NCI-H226 (cell line): ENCODE data around the gene RIN3.

Experiments
- DNase-seq: peaks from one replicate; pipeline ENCODE4 v3.0.0-alpha.2; 2015

RIN3 gene

DNA sequence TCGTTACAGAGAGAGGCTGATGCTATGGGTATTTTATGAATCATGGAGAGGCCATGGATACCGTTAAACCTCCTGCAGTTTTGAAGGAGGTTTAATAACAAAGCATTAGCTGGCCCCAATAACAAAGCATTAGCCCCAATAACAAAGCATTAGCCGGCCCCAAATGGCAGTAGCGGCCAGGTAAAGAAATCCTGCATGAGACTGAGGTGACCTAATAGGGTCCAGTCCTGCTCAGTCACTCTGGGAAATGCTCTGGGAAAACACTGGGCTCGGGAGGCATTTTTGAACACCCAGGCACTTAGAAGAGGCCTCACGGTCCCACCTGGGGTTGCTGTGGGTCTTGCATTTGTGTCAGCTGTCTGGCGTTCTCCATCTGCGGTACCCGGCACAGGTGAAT, 776 bp upstream of the RIN3 start:
- no peak for DNase-seq

DNA sequence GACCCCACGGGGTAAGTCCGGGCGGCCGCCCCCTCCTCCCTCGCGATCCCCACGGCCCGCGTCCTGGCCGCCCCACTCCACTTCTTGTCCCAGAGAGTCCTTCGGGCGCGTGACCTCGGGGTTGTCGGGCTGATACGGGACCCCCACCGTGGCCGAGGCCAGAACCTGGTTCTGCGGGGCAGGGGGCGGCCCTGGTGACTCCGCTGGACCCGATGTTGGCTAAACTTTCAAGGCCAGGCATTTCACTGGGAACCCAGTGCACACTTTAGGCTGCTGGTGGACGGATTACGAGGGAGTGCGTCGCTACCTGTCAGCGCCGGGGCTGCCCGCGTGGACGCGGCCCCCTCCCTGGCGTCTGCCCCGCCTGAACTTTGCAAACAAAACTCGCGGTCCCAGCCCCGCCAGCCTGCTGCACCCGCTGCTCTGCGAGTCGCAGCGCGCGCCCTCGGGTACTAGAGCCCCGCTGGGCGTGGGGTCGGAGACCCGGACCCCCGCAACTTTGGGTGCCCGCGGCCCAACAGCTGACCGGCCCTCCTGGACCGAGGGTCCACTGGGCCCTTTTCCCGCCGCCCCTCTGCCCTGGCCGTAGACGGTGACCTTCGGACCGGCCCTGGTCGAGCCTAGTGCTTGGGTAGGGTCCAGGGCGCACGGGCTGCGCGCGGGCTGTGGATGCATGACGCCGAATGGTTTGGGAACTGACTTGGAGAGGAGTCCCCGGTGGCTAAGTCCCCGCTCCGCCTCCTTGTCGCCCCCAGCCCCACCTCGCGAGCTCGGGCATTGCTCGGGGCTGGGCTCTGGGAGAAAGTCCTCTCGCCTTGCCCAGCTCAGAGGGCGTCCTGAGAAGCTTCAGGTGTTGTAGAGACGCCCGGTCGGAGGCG, 624 bp downstream of the RIN3 start:
- DNase-seq: no peak

DNA sequence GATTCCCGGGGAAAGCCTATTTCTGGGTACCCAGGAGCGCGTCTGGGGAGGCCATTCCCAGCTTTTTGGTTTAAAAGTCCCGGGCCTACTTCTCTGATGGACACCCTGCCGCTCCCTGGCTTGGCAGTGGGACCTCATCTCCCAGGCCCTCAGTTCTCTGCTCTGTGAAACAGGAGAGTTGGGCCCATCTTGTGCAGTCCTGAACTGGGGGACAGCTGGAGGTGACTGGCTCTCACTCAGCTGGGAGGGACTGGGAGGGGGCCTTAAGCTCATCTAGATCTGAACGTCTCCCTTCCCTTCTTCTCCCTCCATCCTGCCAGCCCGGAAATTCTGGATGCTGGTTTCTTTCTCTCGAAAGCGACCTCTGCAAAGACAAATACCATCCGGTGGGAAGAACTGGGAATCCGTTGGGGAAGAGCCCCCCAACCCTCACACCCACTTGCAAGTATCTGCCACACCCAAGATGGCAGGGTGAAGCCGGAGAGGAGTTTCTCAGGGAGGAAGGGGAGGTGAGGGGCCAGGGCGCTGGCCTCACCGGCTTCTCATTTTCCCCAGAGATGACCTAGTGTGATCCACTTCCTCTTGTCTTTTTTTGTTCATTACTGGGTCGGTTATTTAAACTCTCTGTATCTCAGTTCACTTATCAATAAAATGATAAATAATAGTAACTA, 1.4 kb downstream of the RIN3 start:
- no peak for DNase-seq

DNA sequence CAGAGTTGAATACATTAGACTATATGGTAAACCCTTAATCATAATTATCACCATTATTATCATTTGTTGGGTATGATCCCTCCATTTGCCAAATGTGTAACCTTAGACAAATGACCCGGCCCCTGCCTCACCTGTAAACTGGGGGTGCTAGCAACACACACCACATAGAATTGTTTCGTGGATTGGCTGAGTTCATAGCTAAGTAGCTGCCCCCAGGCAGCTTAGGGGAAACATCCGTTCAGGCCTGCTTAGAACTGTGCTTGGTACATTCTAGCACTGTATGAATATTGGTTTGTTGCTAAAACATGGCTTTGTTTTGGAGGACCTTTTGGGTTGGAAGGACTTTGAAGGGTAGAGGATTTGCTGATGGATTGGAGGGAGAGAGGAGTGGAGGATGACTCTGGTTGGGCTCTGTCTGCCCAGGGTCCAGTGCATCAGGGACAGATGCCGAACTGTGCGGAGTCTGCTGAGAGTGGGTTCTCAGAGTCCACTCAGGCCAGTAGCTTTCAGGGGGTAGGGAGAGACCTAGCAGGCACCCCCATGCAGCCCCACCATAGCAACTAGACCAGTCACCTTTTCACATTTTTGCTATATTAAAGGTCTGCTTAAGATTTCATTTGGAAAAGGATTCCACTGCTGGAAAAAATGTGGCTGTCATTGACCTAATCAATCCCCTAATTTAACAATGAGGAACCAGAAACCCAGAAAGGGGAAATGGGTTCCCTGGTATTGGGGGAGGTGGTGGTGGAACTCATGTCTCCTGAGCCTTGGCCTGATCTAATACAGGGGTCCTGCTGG, 2.2 kb downstream of the RIN3 start:
- DNase-seq: no peak

DNA sequence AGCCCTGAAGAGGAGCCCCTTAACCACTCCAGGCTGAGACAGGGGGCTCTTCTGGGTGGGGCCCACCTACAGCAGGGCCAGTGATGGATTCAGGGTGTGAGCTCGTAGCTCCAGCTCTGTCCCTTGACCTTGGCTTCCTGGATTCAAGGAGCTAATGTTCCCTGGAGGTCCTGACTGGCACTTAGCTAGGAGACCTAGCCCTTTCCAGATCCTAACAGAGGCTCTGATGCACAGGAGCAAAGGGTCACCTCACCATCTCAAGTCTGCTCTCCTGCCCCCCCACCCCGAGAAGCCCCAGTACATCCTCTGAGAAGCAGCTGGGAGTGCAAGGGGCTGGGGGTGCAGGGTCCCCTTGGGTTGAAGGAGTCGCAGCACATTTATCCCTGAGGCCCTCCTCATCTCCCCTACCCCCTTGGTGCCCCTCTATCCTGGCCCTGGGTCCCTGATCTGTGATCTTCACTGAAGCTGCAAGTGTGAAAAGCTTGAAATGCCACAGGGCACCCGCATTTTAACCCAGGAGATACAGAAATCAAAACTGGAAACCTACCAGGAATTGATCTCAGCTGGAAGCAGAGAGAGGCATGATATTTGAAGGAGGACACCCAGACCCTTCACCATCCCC, 2.9 kb downstream of the RIN3 start:
- DNase-seq: no peak

DNA sequence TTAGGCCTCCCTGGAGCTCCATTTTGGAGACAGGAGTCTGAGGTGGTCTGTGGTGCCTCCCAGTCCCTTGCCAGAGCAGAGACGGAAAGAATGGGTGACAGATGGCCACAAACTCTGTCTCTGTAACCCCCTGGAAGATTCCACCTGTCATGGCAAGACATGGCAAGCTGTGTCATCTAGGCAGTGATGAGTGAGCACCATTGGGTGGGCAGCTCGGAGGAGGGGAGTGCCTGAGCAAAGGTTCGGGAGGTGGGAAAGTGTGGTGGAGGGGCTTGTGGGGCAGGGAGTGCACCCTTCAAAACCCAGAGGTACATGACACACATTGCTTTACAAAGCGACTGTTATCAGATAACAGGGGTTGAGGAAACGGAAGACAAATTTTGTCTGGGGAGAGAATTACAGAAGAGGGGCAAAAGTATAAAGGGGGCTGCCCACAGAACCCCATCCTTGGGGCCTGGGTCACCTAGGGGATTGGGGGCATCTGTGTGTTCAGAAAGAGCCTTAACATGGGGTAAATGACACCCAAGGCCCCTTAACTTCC, 3.5 kb downstream of the RIN3 start:
- DNase-seq: no peak

DNA sequence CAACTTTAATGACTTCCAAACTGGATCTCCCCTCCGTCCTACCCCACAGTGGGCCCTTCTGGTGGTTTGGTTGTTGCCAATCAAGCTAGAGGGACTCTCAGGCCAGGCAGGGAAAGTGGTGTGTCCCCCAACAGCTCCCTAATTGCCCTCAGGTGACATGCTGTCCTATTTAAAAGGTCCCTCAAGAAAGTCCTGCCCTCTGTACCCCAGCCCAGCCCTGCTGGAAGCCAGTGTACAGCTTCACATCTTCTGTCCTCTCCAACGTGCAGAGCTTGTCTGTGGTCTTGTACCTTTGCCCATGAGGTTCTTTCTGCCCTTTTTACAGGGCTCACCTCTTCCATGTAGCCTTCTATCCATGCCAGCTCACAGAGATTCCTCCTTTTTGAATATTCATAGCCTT, 4.2 kb downstream of the RIN3 start:
- DNase-seq: no peak

DNA sequence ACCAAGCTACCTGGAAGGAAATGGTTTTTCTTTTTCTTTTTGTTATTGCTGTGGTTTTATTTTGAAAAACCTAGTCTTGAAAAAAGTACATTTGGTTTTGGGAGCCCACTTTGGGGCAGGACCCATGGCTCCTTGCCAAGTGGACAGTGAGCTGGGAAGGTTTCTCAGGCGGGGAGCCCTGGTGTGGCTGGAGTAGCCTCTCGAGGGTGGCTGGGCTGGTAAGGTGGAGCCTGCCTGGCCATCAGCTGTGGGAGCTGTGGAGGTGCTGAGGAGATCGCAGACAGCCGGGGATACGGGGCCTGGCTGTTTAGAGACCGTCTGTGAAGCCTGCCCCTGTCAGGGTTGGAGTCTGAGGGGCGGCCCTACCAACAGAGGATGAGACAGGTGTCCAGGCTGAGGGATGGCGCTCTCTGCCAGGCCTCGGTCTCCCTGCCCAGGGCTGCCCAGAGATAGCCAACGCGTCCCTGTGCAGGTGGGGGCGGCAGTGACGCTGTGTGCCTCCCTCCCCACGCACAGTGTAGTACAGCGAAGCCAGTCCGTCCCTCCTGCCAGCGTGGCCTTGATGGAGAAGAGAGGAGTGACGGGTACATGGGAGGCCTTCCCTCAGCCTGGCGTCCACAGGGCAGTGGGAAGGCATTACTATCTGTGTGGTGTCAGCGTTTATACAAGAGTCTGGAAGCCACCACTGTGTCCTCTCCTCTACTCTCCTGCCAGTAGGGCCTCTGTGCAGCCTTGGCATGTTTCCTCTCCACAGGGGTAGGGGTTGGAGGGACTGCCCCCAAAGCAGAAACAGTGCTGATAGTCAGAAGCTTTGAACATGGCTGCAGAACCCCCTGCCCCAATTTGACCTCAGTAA, 5.9 kb downstream of the RIN3 start:
- DNase-seq: no peak

DNA sequence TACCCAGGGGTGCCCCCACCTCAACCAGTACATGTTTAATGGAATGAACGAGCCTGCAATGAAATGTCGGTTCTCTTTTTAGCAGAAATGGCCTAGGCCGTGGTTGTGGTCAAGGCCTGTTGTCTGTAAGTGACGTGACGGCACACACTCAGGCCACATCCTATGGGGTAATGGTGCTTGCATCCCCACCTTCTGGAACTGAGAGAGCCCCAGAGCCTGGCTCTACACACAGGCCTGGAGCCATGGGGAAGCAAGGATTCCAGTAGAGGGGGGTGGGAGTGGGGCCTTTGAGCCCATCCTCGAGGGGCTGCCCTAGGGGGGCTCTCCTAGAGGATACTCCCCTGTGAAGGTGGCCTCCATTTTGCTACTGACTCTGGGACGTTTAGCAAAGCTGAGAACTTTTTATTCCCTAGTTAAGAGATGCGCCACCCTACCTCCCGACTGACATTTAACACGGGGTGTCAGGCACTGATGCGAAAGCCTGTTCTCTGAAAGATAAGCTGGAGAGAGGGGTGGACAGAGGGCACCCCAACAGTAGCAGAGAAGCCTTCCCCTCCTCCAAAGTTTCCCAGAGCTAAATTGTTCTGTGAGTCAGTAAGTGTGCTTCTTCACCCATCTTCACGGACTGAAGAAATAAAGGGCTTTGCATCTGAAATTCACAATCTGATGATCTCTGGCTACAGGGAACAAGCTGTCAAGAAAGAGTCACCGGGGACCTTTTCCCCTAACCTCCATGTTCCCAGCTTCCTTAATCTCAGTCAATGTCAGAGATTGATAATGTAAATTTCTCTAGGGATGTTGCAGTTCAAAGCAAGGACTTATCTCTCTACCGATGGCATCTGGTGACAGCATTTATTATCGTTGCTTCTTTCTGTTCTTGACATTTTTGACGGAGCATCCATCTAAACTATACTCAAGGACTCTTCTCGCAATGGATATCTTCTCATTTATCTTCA, 6.8 kb downstream of the RIN3 start:
- no peak for DNase-seq

DNA sequence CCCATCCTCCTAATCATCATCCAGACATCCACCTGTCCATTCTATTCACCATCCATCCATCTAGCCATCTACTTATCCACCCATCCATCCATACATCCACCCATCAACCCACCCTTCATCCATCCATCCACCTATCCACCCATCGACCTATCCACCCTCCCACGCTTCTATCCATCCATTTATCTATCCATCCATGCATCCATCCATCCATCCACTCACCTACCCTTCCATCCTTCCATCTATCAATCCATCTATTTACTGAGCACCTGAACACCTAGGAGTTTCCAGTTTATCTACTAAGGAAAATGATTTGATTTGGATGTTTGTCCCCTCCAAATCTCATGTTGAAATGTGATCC, 7.5 kb downstream of the RIN3 start:
- DNase-seq: no peak

DNA sequence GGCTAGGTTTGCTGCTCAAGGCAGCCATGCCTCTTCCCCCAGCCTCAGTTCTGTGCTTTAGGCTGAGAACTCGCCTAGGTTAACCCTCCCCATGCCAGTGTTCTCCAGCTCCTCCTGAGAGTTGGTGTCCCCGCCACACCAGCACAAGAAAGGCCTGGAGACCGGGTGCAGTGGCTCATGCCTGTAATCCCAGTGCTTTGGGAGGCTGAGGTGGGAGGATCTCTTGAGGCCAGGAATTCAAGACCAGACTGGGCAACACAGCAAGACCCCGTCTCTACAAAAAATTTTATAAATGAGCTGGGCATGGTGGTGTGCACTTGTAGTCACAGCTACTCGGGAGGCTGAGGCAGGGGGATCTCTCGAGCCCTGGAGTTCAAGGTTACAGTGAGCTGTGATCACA, 10.2 kb downstream of the RIN3 start:
- no peak for DNase-seq

DNA sequence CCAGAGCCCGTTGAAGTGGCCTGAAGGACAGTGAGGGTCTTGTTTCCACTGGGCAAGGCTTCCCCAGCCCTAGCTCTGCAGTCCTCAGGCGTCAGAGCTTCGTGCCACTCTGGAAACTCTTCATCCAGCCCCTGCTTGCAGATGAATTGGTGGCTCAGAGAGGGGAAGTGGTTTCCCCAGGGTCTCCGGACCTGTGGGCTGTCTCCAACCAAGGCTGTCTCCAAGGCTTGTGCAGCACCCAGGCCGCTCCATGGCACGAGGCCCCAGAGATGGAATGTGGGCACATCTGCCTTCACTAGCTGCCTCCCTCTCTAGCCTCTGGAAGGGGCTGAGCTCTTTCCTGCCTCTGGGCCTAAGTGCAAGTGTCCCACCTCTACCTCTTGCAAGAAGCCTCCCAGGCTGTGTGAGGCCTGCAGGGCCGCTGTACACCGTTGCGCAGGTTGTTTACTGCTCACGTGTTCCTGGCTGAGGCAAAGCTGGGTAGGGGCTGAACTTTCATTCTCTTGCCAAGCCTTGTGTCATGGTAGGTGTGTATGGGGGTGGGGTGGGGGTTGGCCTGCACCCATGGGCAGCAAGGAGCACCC, 11.1 kb downstream of the RIN3 start:
- DNase-seq: no peak

DNA sequence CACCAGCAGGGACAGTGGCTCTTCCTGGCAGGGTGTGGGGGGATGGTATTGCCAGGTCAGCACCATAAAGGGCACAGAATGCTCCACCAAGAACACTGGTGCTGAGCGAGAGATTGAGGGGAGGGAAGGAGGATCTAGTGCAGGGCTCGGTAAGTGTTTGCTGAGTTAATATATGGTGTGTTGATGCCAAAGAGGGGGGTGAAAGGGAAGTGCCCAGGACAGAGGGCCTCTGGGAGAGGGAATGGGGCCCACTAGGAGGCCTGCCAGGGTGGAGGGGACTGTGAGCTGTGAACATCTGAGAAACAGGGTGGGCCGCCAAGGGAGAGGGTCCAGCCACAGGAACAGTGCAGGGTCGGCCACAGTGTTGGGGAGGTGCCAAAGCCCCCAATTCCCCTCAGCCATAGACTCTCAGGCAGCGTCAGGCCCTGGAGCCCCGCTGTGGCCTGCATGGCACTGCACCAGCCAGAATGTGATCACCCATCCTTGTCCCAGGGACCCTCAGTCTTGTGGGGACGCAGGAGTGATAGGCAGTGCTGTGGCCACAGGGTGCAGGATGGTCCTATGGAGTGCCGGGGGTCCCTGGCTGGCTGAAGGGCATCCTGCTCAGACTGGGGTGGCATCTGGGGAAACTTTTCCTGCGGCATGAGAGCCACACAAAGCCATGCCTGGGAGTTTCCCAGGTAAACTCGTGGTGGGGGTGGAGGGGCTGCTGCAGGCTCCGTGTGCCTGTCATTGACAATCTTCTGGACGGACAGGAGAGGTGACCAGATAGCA, 11.9 kb downstream of the RIN3 start:
- no peak for DNase-seq

DNA sequence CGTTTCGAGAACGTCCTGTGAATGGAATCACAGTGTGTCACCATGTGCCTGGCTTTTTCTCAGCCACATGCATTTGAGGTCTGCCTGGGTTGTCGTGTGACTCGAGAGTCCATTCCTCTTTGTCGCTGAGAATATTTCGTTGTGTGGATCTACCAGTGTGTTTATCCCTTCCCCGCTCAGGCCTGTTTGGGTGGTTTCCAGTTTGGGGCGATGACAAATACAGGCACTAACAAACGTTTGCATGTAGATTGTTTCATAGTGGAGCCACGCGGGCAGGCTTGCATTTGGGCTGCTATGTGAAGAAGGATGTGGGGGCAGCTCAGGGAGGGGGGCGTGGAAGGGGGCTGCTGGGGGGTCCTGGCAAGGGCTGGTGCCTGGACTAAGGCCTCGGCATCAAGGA, 14.1 kb downstream of the RIN3 start:
- DNase-seq: no peak

DNA sequence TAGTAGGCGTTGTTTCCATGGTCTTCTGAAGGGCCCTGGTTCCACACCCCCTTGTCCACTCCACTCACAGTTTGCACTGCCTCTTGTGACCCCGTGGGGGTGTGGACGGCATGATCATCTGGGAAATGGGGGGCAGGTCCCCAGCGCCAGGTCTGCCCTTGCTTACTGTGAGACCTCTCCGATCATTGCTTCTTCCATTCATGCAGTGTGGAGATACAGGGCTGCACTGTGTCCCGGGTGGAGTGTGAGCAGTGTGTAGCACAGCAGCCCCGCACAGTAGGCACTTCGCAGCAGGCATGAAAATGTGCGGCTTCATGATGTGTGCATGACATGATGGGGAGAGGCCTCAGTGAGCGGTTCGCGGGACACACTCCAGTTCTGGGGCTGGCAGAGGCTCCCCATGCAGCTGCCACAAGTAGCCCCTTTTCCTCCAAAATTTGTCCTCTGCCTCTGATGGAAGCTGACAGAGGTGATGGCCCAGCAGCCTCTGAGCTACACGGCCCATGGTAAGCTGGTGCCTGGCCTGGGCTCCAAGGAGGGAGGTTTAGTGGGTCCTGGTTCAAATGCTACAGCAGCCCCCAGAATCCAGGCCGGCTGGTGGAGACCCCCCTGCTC, 15.0 kb downstream of the RIN3 start:
- no peak for DNase-seq

DNA sequence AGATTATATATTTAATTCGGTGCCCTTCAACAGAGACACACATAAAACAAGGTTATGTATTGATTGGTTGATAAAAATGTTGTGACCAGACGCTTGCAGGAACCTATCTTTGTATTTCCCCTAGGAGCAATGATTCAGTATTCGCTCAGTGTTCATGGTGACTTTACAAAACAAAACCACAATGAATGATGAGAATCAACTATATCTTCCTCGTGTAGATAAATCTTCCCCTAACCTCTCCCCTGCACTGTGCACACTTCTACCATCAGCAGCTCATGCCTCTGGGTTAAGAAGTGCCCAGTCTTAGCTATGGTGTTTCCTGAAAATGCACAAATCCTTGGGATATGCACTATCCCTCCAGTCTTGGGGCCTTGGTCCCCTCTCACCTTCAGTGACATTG, 16.3 kb downstream of the RIN3 start:
- DNase-seq: no peak

DNA sequence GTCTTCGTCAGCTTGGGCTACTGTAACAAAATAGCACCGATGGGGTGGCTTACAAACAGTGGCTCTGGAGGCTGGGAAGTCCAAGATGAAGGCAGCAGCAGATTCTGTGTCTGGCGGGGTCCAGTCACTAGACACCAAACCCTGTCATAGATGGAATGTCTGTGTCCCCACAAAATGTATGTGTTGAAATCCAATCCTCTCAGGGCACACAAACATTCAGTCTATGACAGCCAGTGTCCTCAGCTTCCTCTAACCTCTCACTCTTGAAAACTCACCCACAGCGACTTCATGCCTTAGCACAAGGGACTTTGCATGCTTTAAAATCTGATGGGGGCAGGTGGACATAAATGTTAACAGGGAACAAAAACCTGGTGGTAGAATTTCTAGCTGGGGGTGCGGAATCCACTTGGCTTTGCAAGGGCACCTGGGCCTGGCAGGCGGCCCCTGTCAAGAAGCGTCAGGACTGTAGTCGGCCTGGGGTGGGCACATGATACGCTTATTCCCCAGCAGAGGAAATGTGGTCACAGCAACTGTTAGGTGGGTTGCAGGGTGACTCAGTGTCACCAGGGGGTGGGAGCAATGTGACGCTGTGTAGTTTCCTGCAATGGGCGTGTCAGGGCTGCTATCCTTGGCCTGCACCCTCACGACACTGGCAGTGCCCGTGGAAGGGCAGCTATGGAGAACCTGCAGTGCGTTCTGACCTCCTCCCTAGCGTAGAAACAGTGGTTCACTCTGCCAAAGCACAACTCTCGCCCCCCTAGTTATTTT, 17.7 kb downstream of the RIN3 start:
- no peak for DNase-seq

DNA sequence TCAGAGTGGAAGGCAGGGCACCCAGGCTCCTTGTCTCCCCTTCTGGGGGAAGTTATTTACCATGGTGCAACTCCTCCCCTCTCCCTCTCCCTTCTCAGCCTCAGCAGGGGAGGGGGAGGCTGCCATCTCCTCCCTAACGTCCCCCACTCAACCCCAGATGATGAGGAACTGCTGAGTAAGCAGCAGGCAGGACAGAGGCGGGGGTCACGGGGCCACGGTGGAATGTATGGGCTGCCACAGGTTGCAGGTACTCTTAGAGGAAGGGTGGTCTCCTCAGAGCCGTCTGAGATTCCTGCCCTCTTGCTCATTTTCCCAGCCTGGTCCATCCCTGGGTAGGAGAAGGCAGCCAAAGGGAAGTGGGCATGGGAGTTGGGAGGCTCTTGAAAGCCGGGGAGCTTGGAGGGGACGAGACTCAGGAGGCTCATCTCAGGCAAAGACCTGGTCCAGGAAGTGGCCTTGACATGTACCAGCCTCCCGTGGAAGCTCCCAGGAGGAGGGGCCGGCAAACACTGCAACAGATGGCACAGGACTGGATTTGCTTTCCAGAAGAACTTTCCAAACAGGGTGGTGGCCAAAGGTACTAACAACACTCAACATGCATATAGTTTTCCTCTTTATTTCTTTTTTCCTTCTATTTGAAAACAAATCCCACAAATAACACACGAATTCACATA, 19.0 kb downstream of the RIN3 start:
- DNase-seq: no peak
